Brain microvascular endothelial cell (primary cell): ENCODE measurements around the gene WDR90.

Experiments
- DNase-seq: peaks from one replicate; pipeline ENCODE4 v3.0.0-alpha.2; 2020
- H3K27ac ChIP-seq: fragments of 250-450 bp; sonication (Bioruptor Pico); 2 replicates; pipeline ENCODE4 v1.5.1; 2020; ENCODE audit warnings: mild to moderate bottlenecking, moderate library complexity
- H3K27me3 ChIP-seq: fragments of 250-450 bp; sonication (Bioruptor Pico); replicated peaks from 2 replicates; pipeline ENCODE4 v1.5.1; 2020; ENCODE audit warnings: mild to moderate bottlenecking
- H3K36me3 ChIP-seq: fragments of 250-450 bp; sonication (Bioruptor Pico); replicated peaks from 2 replicates; pipeline ENCODE4 v1.5.1; 2020; ENCODE audit warnings: mild to moderate bottlenecking
- H3K4me3 ChIP-seq: 2 replicates; pipeline ENCODE4 v1.5.1; 2011; ENCODE audit warnings: low read depth, mild to moderate bottlenecking, control low read depth, low read length, moderate library complexity
- CTCF ChIP-seq: IDR thresholded peaks from 2 replicates; pipeline ENCODE4 v1.5.1; 2011; ENCODE audit warnings: low read depth, mild to moderate bottlenecking, moderate library complexity, low read length, control low read depth, inconsistent platforms; ENCODE audit errors: missing control alignments
- in situ Hi-C: cut with HindIII; loops from 2 replicates; pipeline ENCODE4 v1.10.0; 2017; ENCODE audit warnings: low sequenced_read_pairs, low pct_ligation_motif_present

WDR90 gene

GRCh38 chr16:662597-662996 lies 13.4 kb downstream of the WDR90 start:
- Histone ChIP-seq H3K27ac (no peak overlapping the region), H3K36me3 (peaks cover 6% of the 10 kb centered on the region), H3K4me3 (no peak overlapping the region), H3K27me3 (no peaks in the 10 kb centered on the region)
- in situ Hi-C loops, result no loop called here
- no peak for DNase-seq
- TF ChIP-seq CTCF, result no peak

DNA sequence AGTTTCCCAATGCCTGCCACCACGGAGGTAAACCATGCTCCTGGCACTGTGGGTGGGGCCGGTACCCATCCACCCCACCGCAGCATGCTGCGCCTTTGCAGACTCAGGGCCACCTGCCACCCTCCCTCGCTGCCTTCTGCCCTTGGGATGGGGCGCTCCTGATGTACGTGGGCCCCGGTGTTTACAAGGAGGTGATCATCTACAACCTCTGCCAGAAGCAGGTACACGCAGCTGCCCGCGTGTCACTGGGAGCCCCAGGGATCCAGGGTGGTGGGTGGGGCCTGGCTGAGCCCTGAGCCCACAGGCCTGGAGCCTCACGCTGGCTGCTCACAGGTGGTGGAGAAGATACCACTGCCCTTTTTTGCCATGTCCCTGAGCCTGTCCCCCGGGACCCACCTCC lies 17.4 kb downstream of the WDR90 start:
- H3K4me3 ChIP-seq, result no peak overlapping the region
- no peaks in the 10 kb centered on the region for H3K27me3 ChIP-seq
- H3K27ac ChIP-seq, result no peak overlapping the region
- DNase-seq, result no peak
- in situ Hi-C loops, result no loop called here
- H3K36me3 ChIP-seq, result peaks cover 24% of the 10 kb centered on the region
- no peak for TF ChIP-seq CTCF

GRCh38 chr16:667113-667779 lies 18.1 kb downstream of the WDR90 start:
- in situ Hi-C loops, result no loop called here
- no peak for DNase-seq
- no peak overlapping the region for H3K4me3 ChIP-seq
- H3K27me3 ChIP-seq, result no peaks in the 10 kb centered on the region
- H3K36me3 ChIP-seq, result peaks cover 29% of the 10 kb centered on the region
- no peak overlapping the region for H3K27ac ChIP-seq
- TF ChIP-seq CTCF, result no peak

DNA sequence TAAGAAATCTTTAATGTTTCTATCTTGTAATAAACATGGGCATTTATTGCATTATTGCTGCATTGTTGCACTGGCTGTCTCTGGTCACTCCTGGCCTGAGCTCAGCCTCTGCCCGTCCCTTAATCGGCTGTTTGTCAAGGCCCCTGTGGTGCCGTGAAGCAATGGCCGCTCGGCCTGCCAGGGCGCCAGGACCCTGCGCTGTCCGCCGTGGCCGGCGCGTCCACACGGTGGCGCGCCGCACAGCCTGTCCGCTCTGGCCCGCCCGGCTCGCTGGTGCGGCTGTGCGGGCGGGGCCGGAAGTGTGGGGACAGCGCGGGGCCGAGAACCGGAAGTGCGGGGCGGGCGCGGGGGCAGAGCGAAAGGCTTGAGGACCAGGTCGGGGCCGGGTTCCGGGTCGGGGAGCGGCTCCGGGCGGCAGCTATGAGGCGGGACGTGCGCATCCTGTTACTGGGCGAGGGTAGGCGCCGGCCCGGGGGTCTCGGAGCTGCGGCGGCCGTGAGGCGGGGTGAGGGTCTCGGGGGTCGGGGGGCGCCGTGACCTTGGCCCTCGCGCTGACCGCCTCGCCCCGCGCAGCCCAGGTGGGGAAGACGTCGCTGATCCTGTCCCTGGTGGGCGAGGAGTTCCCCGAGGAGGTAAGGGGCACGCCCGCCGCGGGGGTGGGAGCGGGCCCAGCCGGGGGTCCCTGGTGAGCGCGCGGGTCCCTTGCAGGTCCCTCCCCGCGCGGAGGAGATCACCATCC lies 18.8 kb downstream of the WDR90 start, which contains the start of gene RHOT2:
TSS of gene RHOT2 (plus strand) at position 353 of the 739 bp plus-strand sequence. CDS start at position 421, 68 bp downstream.
- in situ Hi-C loops, result no loop called here
- peak; percentile 80 for DNase-seq
- peaks cover 36% of the 10 kb centered on the region for H3K36me3 ChIP-seq
- peak; percentile 57 for TF ChIP-seq CTCF
- peak within 1 kb of the TSS; percentile 44 for H3K27ac ChIP-seq
- H3K27me3 ChIP-seq, result no peaks in the 10 kb centered on the region
- H3K4me3 ChIP-seq, result peak within 1 kb of the TSS; percentile 85

DNA sequence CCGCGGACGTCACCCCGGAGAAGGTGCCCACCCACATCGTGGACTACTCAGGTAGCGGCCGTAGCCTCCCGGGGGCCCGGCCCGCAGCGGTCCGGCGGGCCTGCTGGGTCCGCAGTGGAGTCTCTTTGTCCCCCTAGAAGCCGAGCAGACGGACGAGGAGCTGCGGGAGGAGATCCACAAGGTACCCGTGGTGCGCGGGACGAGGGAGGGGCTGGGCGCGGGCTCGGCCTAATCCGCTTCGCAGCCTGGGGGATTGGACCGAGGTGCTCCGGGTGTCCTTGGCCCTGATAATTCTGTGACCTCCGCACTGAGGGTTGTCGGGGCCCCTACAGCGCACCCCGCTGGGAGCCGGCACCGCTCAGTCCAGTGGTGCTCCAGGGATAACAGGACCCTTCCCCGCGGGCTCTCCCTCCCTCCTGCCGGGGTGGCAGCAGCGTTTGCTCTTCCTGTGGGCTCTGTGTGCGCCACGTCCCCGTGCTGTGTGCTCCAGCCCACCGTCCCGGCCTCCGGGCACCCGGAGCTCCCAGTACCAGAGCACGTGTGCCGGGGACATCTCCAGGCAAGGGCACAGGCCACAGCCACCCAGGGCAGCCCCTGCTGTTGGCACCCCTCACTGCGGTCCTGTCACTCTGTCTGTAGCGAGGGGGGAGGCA lies 19.5 kb downstream of the WDR90 start:
- in situ Hi-C loops, result no loop called here
- TF ChIP-seq CTCF, result no peak
- Histone ChIP-seq H3K4me3 (peak overlapping the region; percentile 85), H3K27me3 (no peaks in the 10 kb centered on the region), H3K36me3 (peaks cover 42% of the 10 kb centered on the region), H3K27ac (peak overlapping the region; percentile 44)
- DNase-seq, result no peak
